HCT116 (cell line): ENCODE data around the gene KDM2B. TPM values are rescaled to one million over a fixed set of nuclear protein-coding genes. Genes with fewer than 3 reads are reported as not detected.

Experiments used
- ATAC-seq: fragments of 200-7000 bp; cut with Tn5 transposase; 2 replicates; pipeline ENCODE4 v1.9.1; 2020; ENCODE audit warnings: mild to moderate bottlenecking, moderate library complexity
- BruUV-seq: library from RNA; stranded (reverse); fragments of 400-500 nt; replicated peaks from 2 replicates; lab custom pipeline; 2021; lab: Mats Ljungman, UMichigan
- CTCF ChIA-PET: fragments of 300-600 bp; sonication (Branson Sonifier 250); formaldehyde crosslinking; loops from one replicate; lab custom pipeline; 2021; ENCODE audit warnings: antibody characterized with exemption; lab: Charles Lee
- POLR2A ChIA-PET: fragments of 300-600, 350-600 bp; sonication (Branson Sonifier 250); formaldehyde crosslinking; loops from one replicate; lab custom pipeline; 2021; ENCODE audit warnings: antibody characterized with exemption; lab: Charles Lee
- RAD21 ChIA-PET, 2 experiments: fragments of 300-600 bp; sonication (Branson Sonifier 250); formaldehyde crosslinking; loops; one replicate each; lab custom pipeline; 2023; ENCODE audit warnings: low total read pairs in 2 of 2; ENCODE audit not compliant: uncharacterized antibody in 2 of 2, unreplicated experiment in 2 of 2, low non-redundant PET in 1 of 2; lab: Charles Lee
- DNase-seq: peaks from one replicate; pipeline ENCODE4 v3.0.0-alpha.2; 2010; ENCODE audit warnings: low read depth, low spot score
- H2AFZ ChIP-seq: fragments of 200-600 bp; shearing (Covaris generic), sonication (generic); 2 replicates; pipeline ENCODE4 v1.6.1; 2017; ENCODE audit warnings: low read depth, mixed run types, mixed read lengths, antibody characterized with exemption, low read length; ENCODE audit not compliant: poor library complexity, severe bottlenecking
- H3K27ac ChIP-seq: 2 replicates; pipeline ENCODE4 v1.5.1; 2012; ENCODE audit warnings: low read depth, low read length
- H3K27me3 ChIP-seq: fragments of 200-600 bp; sonication (generic); 2 replicates; pipeline ENCODE4 v1.6.1; 2016; ENCODE audit warnings: mixed run types, low read length, mixed read lengths; ENCODE audit not compliant: insufficient read depth
- H3K36me3 ChIP-seq, 2 experiments: fragments of 200-500 bp in 1 of 2; fragments of 200-600 bp in 1 of 2; sonication (Bioruptor generic) in 1 of 2; sonication (generic) in 1 of 2; 2 replicates each; pipeline versions ENCODE4 v1.5.1 to v1.6.1; 2014 to 2016; ENCODE audit warnings: low read length in 2 of 2, inconsistent platforms in 1 of 2, mixed read lengths in 1 of 2, mixed run types in 1 of 2; ENCODE audit not compliant: insufficient read depth in 2 of 2, control insufficient read depth in 1 of 2
- H3K4me1 ChIP-seq, 2 experiments: fragments of 200-600 bp in 1 of 2; sonication (generic) in 1 of 2; 2 replicates each; pipeline versions ENCODE4 v1.5.1 to v1.6.1; 2012 to 2017; ENCODE audit warnings: low read length in 2 of 2, inconsistent platforms in 1 of 2, mild to moderate bottlenecking in 1 of 2, mixed read lengths in 1 of 2, mixed run types in 1 of 2, moderate library complexity in 1 of 2; ENCODE audit not compliant: insufficient read depth in 2 of 2, control insufficient read depth in 1 of 2
- H3K4me2 ChIP-seq: fragments of 200-600 bp; sonication (generic); 2 replicates; pipeline ENCODE4 v1.6.1; 2017; ENCODE audit warnings: mixed run types, low read length, mixed read lengths
- H3K4me3 ChIP-seq, 2 experiments: fragments of 200-600 bp in 1 of 2; sonication (generic) in 1 of 2; replicated peaks in 1 of 2; 2 replicates each; pipeline ENCODE4 v1.5.1; 2011 to 2016; ENCODE audit warnings: low read length in 2 of 2, control low read depth in 1 of 2, low read depth in 1 of 2, mild to moderate bottlenecking in 1 of 2, mixed read lengths in 1 of 2, mixed run types in 1 of 2
- H3K79me2 ChIP-seq: fragments of 200-600 bp; sonication (generic); 2 replicates; pipeline ENCODE4 v1.6.1; 2017; ENCODE audit warnings: mild to moderate bottlenecking, mixed run types, low read length, moderate library complexity, mixed read lengths; ENCODE audit not compliant: insufficient read depth
- H3K9ac ChIP-seq: fragments of 200-600 bp; sonication (generic); 2 replicates; pipeline ENCODE4 v1.6.1; 2016; ENCODE audit warnings: low read length, mixed read lengths
- H3K9me2 ChIP-seq: fragments of 200-600 bp; sonication (generic), shearing (Covaris generic); 2 replicates; pipeline ENCODE4 v1.6.1; 2017; ENCODE audit warnings: mixed run types, mild to moderate bottlenecking, moderate library complexity; ENCODE audit not compliant: insufficient read depth
- H3K9me3 ChIP-seq, 2 experiments: fragments of 200-500 bp in 1 of 2; fragments of 200-600 bp in 1 of 2; sonication (Bioruptor generic) in 1 of 2; sonication (generic) in 1 of 2; 2 replicates each; pipeline ENCODE4 v1.6.1; 2014 to 2017; ENCODE audit warnings: low read length in 2 of 2, mixed read lengths in 2 of 2, inconsistent platforms in 1 of 2, low read depth in 1 of 2, mild to moderate bottlenecking in 1 of 2, mixed run types in 1 of 2, moderate library complexity in 1 of 2; ENCODE audit not compliant: control insufficient read depth in 1 of 2, insufficient read depth in 1 of 2
- H4K20me1 ChIP-seq: fragments of 200-600 bp; sonication (generic), shearing (Covaris generic); 2 replicates; pipeline ENCODE4 v1.6.1; 2017; ENCODE audit warnings: mixed run types, mild to moderate bottlenecking, moderate library complexity; ENCODE audit not compliant: insufficient read depth
- CBX3 ChIP-seq: IDR thresholded peaks from 2 replicates; pipeline ENCODE4 v1.6.1; 2012; ENCODE audit warnings: low read depth
- CEBPB ChIP-seq: IDR thresholded peaks from 2 replicates; pipeline ENCODE4 v1.6.1; 2012; ENCODE audit warnings: low read depth
- EGR1 ChIP-seq: IDR thresholded peaks from 2 replicates; pipeline ENCODE4 v1.6.1; 2012; ENCODE audit warnings: low read depth
- EZH2 ChIP-seq: fragments of 200-600 bp; sonication (generic); IDR thresholded peaks from 2 replicates; pipeline ENCODE4 v1.6.1; 2017; ENCODE audit warnings: antibody characterized with exemption, mixed run types
- EZH2phosphoT487 ChIP-seq: fragments of 200-600 bp; IDR thresholded peaks from 2 replicates; pipeline ENCODE4 v1.6.1; 2018; ENCODE audit warnings: antibody characterized with exemption, borderline replicate concordance
- FOSL1 ChIP-seq: IDR thresholded peaks from 2 replicates; pipeline ENCODE4 v1.6.1; 2012; ENCODE audit warnings: low read depth
- JUND ChIP-seq: IDR thresholded peaks from 2 replicates; pipeline ENCODE4 v1.6.1; 2012
- POLR2A ChIP-seq: IDR thresholded peaks from 2 replicates; pipeline ENCODE4 v1.7.0; 2011; ENCODE audit warnings: borderline replicate concordance; ENCODE audit not compliant: insufficient read depth, insufficient read length; ENCODE audit errors: extremely low read depth
- RAD21 ChIP-seq: IDR thresholded peaks from 2 replicates; pipeline ENCODE4 v1.6.1; 2012; ENCODE audit warnings: low read depth, mild to moderate bottlenecking
- SIN3A ChIP-seq: IDR thresholded peaks from 2 replicates; pipeline ENCODE4 v1.6.1; 2012; ENCODE audit warnings: low read depth
- SP1 ChIP-seq: IDR thresholded peaks from 2 replicates; pipeline ENCODE4 v1.6.1; 2012; ENCODE audit warnings: low read depth
- SRF ChIP-seq: IDR thresholded peaks from 2 replicates; pipeline ENCODE4 v1.6.1; 2012; ENCODE audit warnings: low read depth
- TCF7L2 ChIP-seq: IDR thresholded peaks from 2 replicates; pipeline ENCODE4 v1.7.0; 2011; ENCODE audit warnings: borderline replicate concordance, inconsistent platforms; ENCODE audit not compliant: insufficient read depth, insufficient read length; ENCODE audit errors: extremely low read depth
- YY1 ChIP-seq: IDR thresholded peaks from 2 replicates; pipeline ENCODE4 v1.6.1; 2011; ENCODE audit warnings: low read length, low read depth, moderate library complexity, mild to moderate bottlenecking; ENCODE audit not compliant: insufficient replicate concordance; ENCODE audit errors: extremely low read depth
- ZFX ChIP-seq: fragments of 450-650 bp; IDR thresholded peaks from 2 replicates; pipeline ENCODE4 v1.6.1; 2017
- ZNF274 ChIP-seq: fragments of 200-500 bp; sonication (Bioruptor generic); IDR thresholded peaks from 2 replicates; pipeline ENCODE4 v1.6.1; 2014; ENCODE audit warnings: mild to moderate bottlenecking, low read depth, low read length, inconsistent platforms
- intact Hi-C: fragments of 100-400 bp; cut with micrococcal nuclease; formaldehyde crosslinking; loops from 2 replicates; pipeline ENCODE4 v1.10.0; 2022
- total RNA-seq: library from RNA; stranded (reverse); gene quantifications from one replicate; pipeline ENCODE4 v1.2.1, GENCODE V29; 2021; ENCODE audit not compliant: unreplicated experiment
- TF ChIP-seq, protein P1 (sequence below), 3 experiments: fragments of 200-600 bp in 1 of 3; sonication (generic) in 1 of 3; IDR thresholded peaks in 2 of 3; conservative IDR thresholded peaks in 1 of 3; 2 replicates each; pipeline ENCODE4 v1.5.1; 2012 to 2017; ENCODE audit warnings: low read depth in 2 of 3, low read length in 2 of 3, antibody characterized with exemption in 1 of 3, borderline replicate concordance in 1 of 3, control low read depth in 1 of 3, mild to moderate bottlenecking in 1 of 3, mixed read lengths in 1 of 3, mixed run types in 1 of 3, moderate library complexity in 1 of 3; ENCODE audit not compliant: insufficient read depth in 1 of 3
- TF ChIP-seq, protein P2 (sequence below): IDR thresholded peaks from 2 replicates; pipeline ENCODE4 v1.6.1; 2012
- TF ChIP-seq, protein P3 (sequence below): IDR thresholded peaks from 2 replicates; pipeline ENCODE4 v1.6.1; 2011; ENCODE audit warnings: mild to moderate bottlenecking, low read length, moderate library complexity; ENCODE audit not compliant: insufficient replicate concordance; ENCODE audit errors: extremely low read depth
- TF ChIP-seq, protein P4 (sequence below): IDR thresholded peaks from 2 replicates; pipeline ENCODE4 v1.6.1; 2012

Gene KDM2B
- total RNA-seq, 1 experiment from 2014 or later: 36.7 TPM

DNA sequence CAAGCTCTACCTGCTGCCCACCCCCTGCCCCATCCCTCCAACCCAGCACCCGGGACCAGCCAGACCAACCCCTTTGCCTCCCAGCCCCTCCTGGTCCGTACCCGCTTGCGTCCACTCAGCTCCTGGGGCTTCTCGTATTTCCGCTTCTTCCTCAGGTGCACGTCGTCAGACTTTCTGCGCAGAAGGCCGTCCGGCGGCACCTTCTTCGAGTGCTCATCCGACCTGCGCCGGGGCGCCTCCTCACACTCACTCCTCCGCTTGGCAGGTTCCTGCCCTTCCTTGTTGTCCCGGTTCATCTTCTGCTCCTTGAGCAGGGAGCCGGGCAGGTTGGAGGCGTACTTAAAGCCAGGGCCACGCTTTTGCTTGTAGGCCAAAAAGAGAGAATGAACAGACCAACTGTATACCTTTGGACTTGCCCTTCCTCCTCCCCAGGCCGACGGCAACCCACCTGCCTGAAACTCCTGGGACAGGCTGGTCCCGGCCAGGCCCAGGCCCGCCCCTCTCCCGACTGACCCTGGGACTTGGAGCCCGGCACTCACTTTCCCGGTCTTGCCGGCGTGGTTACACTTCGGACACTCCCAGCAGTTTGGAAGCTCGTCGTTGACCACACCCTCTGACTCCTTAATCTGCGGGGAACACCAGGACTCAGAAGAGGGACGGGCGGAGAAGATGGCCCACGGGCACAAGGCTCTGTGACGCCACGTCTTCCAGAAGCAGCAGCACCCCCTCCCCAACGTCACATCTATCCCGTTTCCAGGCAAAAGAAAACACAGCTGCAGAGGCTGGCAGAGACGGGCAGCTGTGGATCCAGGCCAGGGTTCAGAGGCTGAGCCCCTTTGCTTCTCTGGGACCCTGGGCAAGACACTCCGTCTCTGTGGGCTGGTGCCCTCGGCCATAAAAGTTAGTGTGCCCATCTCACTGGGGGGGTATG, 136.6 kb downstream of the KDM2B start:
- no peak for ATAC-seq

More for the DNA sequence above, 136.6 kb downstream of the KDM2B start:
- DNase-seq: no peak
- Histone ChIP-seq H3K36me3 (peaks cover 11 to 12% of the 10 kb centered on the region in 2 experiments; a peak in 3 of 4 replicates), H3K27ac (no peak overlapping the region), H3K4me1 (peaks cover 0 to 3% of the 10 kb centered on the region in 2 experiments; a peak in 1 of 4 replicates), H3K27me3 (no peaks in the 10 kb centered on the region), H3K9me2 (no peaks in the 10 kb centered on the region), H3K9me3 (no peaks in the 10 kb centered on the region), H2AFZ (no peak overlapping the region), H3K4me3 (no peak overlapping the region), H4K20me1 (no peaks in the 10 kb centered on the region), H3K4me2 (no peak overlapping the region), H3K79me2 (peaks cover 11% of the 10 kb centered on the region; the same call in 1 of the 2 replicates), H3K9ac (no peak overlapping the region)
- POLR2A ChIA-PET: interaction anchor here (1.0 kb wide), 1 partner anchor 44 kb away, joined by 4 read pairs; the partner anchor contains the start of gene RNF34
- intact Hi-C loops: loop anchor here (1.0 to 5.0 kb wide), 2 partner anchors 110 to 382 kb away; no protein-coding TSS in a partner anchor
- CTCF ChIA-PET: interaction anchor here (1.2 to 3.2 kb wide), 8 partner anchors 15 to 383 kb away, joined by 3 to 19 read pairs (median 5); no protein-coding TSS in a partner anchor
- TF ChIP-seq, protein P1, sequence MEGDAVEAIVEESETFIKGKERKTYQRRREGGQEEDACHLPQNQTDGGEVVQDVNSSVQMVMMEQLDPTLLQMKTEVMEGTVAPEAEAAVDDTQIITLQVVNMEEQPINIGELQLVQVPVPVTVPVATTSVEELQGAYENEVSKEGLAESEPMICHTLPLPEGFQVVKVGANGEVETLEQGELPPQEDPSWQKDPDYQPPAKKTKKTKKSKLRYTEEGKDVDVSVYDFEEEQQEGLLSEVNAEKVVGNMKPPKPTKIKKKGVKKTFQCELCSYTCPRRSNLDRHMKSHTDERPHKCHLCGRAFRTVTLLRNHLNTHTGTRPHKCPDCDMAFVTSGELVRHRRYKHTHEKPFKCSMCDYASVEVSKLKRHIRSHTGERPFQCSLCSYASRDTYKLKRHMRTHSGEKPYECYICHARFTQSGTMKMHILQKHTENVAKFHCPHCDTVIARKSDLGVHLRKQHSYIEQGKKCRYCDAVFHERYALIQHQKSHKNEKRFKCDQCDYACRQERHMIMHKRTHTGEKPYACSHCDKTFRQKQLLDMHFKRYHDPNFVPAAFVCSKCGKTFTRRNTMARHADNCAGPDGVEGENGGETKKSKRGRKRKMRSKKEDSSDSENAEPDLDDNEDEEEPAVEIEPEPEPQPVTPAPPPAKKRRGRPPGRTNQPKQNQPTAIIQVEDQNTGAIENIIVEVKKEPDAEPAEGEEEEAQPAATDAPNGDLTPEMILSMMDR (IDR thresholded peaks at IDR 0.05 in 2 of 3, conservative IDR thresholded peaks at IDR 0.05 in 1 of 3; ENCODE audit: borderline replicate concordance in 1 of 3, insufficient read depth in 1 of 3, low read depth in 2 of 3, low read length in 2 of 3): no peak
- TF ChIP-seq ZFX (no peak), SRF (no peak), EZH2 (no peak), CBX3 (no peak), EGR1 (no peak), POLR2A (no peak), TCF7L2 (no peak), SP1 (no peak), YY1 (no peak), FOSL1 (no peak), JUND (no peak), SIN3A (no peak), CEBPB (no peak), EZH2phosphoT487 (no peak), RAD21 (no peak), ZNF274 (no peak)
- TF ChIP-seq, protein P2, sequence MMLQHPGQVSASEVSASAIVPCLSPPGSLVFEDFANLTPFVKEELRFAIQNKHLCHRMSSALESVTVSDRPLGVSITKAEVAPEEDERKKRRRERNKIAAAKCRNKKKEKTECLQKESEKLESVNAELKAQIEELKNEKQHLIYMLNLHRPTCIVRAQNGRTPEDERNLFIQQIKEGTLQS: no peak
- TF ChIP-seq, protein P3, sequence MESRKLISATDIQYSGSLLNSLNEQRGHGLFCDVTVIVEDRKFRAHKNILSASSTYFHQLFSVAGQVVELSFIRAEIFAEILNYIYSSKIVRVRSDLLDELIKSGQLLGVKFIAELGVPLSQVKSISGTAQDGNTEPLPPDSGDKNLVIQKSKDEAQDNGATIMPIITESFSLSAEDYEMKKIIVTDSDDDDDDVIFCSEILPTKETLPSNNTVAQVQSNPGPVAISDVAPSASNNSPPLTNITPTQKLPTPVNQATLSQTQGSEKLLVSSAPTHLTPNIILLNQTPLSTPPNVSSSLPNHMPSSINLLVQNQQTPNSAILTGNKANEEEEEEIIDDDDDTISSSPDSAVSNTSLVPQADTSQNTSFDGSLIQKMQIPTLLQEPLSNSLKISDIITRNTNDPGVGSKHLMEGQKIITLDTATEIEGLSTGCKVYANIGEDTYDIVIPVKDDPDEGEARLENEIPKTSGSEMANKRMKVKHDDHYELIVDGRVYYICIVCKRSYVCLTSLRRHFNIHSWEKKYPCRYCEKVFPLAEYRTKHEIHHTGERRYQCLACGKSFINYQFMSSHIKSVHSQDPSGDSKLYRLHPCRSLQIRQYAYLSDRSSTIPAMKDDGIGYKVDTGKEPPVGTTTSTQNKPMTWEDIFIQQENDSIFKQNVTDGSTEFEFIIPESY: no peak
- TF ChIP-seq, protein P4, sequence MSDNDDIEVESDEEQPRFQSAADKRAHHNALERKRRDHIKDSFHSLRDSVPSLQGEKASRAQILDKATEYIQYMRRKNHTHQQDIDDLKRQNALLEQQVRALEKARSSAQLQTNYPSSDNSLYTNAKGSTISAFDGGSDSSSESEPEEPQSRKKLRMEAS: no peak
- TSS peak; percentile 25 for BruUV-seq
- RAD21 ChIA-PET: no interaction called here
